ENCODE measurements around the gene MCM8. TPM values are rescaled to one million over a fixed set of nuclear protein-coding genes. Genes with fewer than 3 reads are reported as not detected.

MCM8 gene
- total RNA-seq, 1 donor from 2014 or later: 7.1 TPM

GRCh38 chr20:6041808-6042265 is 91.4 kb downstream of the MCM8 start:
- DNase-seq (ENCODE audit: extremely low spot score, unreplicated experiment): no peak
- Mint-ChIP-seq H3K36me3 (ENCODE audit: unreplicated experiment) (peaks cover 26% of the 10 kb centered on the region), H3K27me3 (ENCODE audit: unreplicated experiment) (no peaks in the 10 kb centered on the region), H3K4me1 (ENCODE audit: unreplicated experiment) (no peaks in the 10 kb centered on the region), H3K9me3 (ENCODE audit: unreplicated experiment) (no peaks in the 10 kb centered on the region), H3K4me3 (ENCODE audit: unreplicated experiment) (no peak overlapping the region), H3K27ac (ENCODE audit: unreplicated experiment) (no peak overlapping the region)
- TF ChIP-seq CTCF (IDR thresholded peaks at IDR 0.05): no peak

GRCh38 chr20:6044115-6044514 is 93.7 kb downstream of the MCM8 start:
- Mint-ChIP-seq H3K27ac (ENCODE audit: unreplicated experiment) (no peak overlapping the region), H3K36me3 (ENCODE audit: unreplicated experiment) (peaks cover 23% of the 10 kb centered on the region), H3K4me3 (ENCODE audit: unreplicated experiment) (no peak overlapping the region), H3K9me3 (ENCODE audit: unreplicated experiment) (peaks cover 3% of the 10 kb centered on the region), H3K4me1 (ENCODE audit: unreplicated experiment) (no peaks in the 10 kb centered on the region), H3K27me3 (ENCODE audit: unreplicated experiment) (no peaks in the 10 kb centered on the region)
- no peak for TF ChIP-seq CTCF (IDR thresholded peaks at IDR 0.05)
- DNase-seq (ENCODE audit: extremely low spot score, unreplicated experiment): peak; percentile 38

DNA sequence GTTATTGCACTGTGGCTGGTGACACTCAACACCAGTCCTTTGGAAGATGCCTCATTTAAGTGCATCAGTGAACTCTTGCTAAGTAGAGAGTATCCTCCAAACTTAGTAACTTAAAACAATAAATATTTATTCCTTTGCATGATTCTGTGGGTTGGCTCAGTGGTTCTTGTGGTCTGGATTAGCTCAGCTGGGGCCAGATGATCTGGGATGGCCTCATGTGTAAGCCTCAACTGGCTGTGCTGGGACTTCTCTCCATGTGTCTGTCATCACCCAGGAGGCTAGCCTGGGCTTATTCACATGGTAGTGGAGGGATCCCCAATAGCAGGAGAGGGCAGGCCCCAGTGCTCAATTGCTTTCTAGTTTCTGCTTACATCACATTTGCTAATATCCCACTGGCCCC is 95.1 kb downstream of the MCM8 start:
- TF ChIP-seq CTCF (IDR thresholded peaks at IDR 0.05): no peak
- no peaks in the 10 kb centered on the region for H3K4me1 Mint-ChIP-seq (ENCODE audit: unreplicated experiment)
- peaks cover 11% of the 10 kb centered on the region for H3K36me3 Mint-ChIP-seq (ENCODE audit: unreplicated experiment)
- H3K27me3 Mint-ChIP-seq (ENCODE audit: unreplicated experiment): peaks cover 5% of the 10 kb centered on the region
- H3K4me3 Mint-ChIP-seq (ENCODE audit: unreplicated experiment): no peak overlapping the region
- no peak overlapping the region for H3K27ac Mint-ChIP-seq (ENCODE audit: unreplicated experiment)
- H3K9me3 Mint-ChIP-seq (ENCODE audit: unreplicated experiment): peaks cover 3% of the 10 kb centered on the region
- DNase-seq (ENCODE audit: extremely low spot score, unreplicated experiment): no peak

- peaks cover 3% of the 10 kb centered on the region for H3K9me3 Mint-ChIP-seq (ENCODE audit: unreplicated experiment)
- TF ChIP-seq CTCF (IDR thresholded peaks at IDR 0.05): no peak
- H3K36me3 Mint-ChIP-seq (ENCODE audit: unreplicated experiment): peaks cover 6% of the 10 kb centered on the region
- DNase-seq (ENCODE audit: extremely low spot score, unreplicated experiment): no peak
- H3K4me1 Mint-ChIP-seq (ENCODE audit: unreplicated experiment): peaks cover under 1% of the 10 kb centered on the region
- no peak overlapping the region for H3K27ac Mint-ChIP-seq (ENCODE audit: unreplicated experiment)
- peaks cover 11% of the 10 kb centered on the region for H3K27me3 Mint-ChIP-seq (ENCODE audit: unreplicated experiment)
- no peak overlapping the region for H3K4me3 Mint-ChIP-seq (ENCODE audit: unreplicated experiment)
Observed at GRCh38 chr20:6046432-6046831, 96.0 kb downstream of the MCM8 start.

DNA sequence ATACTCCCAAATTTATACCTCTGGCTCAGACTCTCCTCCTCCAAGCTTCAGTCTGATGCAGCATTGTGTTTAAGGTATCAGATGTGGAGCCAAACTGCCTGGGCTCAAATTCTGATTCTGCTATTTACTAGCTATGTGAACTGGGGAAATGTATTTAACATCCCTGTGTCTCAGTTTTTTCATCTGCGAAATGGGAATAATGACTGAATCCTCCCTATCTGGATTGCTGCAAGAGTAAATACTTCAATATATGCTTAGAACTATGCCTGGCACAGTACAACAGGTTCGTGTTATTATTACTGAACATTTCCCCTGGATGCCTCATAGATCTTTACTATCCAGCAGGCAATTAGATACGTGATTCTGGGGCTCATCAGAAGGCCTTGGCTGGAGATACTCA is 97.9 kb downstream of the MCM8 start:
- peaks cover 11% of the 10 kb centered on the region for H3K4me1 Mint-ChIP-seq (ENCODE audit: unreplicated experiment)

More for the DNA sequence above, 97.9 kb downstream of the MCM8 start:
- Mint-ChIP-seq H3K9me3 (ENCODE audit: unreplicated experiment) (peaks cover 3% of the 10 kb centered on the region), H3K4me3 (ENCODE audit: unreplicated experiment) (no peak overlapping the region), H3K27me3 (ENCODE audit: unreplicated experiment) (peaks cover 20% of the 10 kb centered on the region), H3K27ac (ENCODE audit: unreplicated experiment) (no peak overlapping the region), H3K36me3 (ENCODE audit: unreplicated experiment) (no peaks in the 10 kb centered on the region)
- no peak for TF ChIP-seq CTCF (IDR thresholded peaks at IDR 0.05)
- no peak for DNase-seq (ENCODE audit: extremely low spot score, unreplicated experiment)

Other genes with a start within 250 kb of the MCM8 start
- 3.6 and 4.1 TPM in 2 replicates for gene SHLD1, start 200.3 kb upstream of the MCM8 start, total RNA-seq
- gene CHGB, start 39.1 kb upstream of the MCM8 start, total RNA-seq: not detected in 2 replicates
- 11.1 and 11.4 TPM in 2 replicates for gene TRMT6, start 119 bp upstream of the MCM8 start, total RNA-seq
- gene CRLS1, start 55.5 kb downstream of the MCM8 start, total RNA-seq: 32.5 and 40.7 TPM in 2 replicates
- not detected in 2 replicates for gene LRRN4, start 103.4 kb downstream of the MCM8 start, total RNA-seq
- 0.27 TPM in 1 of 2 replicates, not detected in the other for gene FERMT1, start 172.4 kb downstream of the MCM8 start, total RNA-seq